HG03064 (cell line): ENCODE measurements around the gene CBLL1.

ENCODE experiments used
- ATAC-seq: cut with Tn5 transposase; IDR thresholded peaks from one replicate; pipeline ENCODE4 v1.9.1; 2021; ENCODE audit warnings: low read depth; ENCODE audit not compliant: unreplicated experiment

Gene CBLL1

GRCh38 chr7:107743567-107744344, at the start of gene CBLL1:
Gene CBLL1 (plus strand): TSS chr7:107744142. CDS start chr7:107744164, 22 bp downstream.
- ATAC-seq = peak; percentile 92

- ATAC-seq = no peak
These were observed 49.6 kb upstream of the CBLL1 start for GRCh38 chr7:107694386-107694785.

DNA sequence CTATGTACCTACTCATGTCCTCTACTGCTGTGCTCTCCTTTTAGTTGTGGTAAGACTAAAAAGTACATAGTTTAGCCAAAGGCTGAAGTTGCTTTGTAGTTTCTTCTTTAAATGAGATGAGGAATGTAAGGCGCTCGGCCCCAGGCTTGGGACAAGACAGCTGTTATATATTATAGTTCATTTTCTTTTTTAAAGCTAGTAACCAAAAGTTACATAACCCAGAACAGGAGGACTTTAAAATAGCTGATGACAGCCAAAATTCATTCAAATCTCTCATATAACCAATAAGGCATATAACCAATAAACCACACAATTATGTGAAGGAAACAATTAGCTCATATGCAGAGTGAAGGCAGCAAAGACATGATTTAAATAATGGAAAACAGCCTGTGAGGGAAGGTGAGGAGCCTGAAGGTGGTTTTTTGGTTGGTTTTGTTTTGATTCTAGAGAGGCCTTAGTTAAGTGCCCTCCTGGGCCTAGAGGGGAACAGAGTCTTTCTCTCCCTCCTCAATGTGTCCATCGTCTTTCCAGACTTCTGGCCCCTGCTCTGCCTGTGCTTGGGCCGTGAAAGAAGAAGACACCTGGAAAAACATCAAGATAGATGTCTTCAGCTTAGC, 47.5 kb upstream of the CBLL1 start:
- no peak for ATAC-seq

DNA sequence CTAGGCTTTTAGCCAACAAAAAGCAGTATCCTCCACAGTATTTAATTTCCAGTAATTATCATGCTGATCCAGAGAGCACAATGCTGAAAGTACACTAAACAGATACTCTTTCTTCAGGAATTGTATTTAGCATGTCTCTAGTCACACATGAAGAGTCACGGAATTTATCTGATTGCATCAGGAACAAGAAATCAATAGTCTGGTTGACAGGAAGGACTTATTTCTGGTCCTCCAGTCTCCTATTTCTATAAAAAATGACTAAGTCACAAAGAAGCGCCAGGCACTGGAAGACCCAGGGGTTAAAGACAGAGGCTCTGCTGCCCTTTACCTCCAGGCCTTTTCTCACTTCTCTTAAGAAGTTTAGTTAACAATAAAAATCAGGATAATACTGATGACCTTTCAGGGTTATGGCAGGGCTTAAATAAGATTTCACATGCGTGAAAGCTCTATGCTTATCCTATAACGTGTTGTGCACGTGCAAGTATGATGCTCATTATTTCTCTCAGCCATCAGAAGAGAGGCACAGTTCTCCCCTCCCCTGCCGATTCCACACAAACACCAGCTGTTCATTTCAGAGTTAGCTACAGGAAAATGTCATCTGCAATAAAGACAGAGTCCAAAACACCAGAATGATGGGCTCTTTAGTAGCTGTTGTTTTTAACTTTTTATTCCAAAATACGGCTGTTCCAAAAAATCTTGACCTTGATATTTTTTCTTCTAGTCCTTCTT, 46.5 kb upstream of the CBLL1 start:
- no peak for ATAC-seq

GRCh38 chr7:107700570-107700969, 43.4 kb upstream of the CBLL1 start:
- ATAC-seq = no peak

DNA sequence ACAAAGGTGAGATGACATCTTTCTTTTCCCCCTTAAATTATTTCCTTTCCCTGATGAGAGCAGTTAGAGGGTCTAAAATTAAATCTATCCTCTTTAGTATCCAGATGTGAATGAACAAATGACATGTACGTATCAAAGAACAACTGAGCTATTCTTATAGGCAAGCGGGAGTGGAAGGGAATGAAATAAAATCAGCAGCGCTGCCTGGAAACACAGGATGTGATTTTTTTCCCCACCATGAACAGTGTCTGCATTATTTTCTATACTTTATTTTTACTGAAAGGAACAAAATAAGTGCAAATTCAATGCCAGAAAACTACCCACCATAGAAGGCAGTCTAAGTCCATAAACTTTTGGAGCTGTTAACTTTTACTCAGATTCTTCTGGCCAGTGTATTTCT, 42.8 kb upstream of the CBLL1 start:
- ATAC-seq = no peak

DNA sequence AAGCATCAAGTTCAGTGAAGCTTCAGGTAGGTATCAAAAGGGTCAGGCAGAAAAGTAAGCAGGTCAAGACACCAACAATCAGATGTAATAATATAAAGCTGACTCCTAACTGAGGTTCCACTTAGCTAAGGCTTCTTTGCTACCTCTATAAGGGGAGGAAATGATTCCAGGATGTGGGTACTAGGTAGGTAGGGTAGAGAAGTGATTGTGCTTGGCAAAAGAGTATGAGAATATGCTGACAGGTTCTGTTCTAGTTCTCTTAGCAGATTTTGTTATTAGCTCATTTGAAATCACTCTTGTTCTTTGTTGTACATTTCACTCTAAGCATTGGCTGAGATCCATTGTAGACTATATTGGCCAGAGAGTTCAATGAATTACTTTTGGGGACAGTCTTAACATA, 40.7 kb upstream of the CBLL1 start:
- no peak for ATAC-seq

DNA sequence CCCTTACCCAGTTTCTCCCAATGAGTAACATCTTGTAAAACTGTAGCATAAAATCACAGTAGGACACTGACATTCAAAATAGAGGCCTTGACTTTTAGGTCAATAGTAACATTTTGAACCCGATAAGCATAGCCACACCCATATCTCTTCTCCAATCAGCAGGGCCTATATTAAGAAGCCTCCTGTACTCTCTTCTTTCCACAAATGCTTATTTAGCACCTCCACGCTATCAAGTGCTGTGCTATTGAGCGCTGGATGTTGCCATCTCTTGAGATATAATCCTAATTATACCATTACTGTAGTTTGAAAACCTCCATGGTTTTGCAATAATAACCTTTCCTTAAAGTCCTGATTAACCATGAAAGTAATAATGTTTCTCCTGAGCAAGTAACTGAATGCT, 40.1 kb upstream of the CBLL1 start:
- no peak for ATAC-seq

- no peak for ATAC-seq
These were observed 35.0 kb upstream of the CBLL1 start for GRCh38 chr7:107708956-107709355.

DNA sequence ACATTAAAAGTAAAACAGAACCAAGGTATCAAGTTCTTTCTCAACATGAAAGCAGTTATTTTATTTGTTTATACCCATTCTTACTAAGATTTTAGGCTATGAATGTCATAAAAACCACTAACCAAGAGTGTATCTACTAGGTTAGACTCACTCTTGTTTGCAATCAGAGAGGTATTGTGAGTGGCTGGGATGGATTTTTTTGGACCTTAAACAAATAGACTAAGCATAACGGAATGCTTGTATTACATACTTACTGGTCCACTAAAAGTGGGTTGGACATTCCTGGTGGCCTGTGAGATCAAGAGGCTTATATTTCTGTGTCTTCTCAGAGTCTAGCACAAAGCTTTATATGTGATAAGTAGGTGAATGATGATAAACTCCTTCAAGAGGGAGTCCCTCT, 32.6 kb upstream of the CBLL1 start:
- ATAC-seq = no peak

- ATAC-seq = no peak
These were observed 31.9 kb upstream of the CBLL1 start for GRCh38 chr7:107712025-107712424.

- no peak for ATAC-seq
These were observed 31.0 kb upstream of the CBLL1 start for GRCh38 chr7:107712896-107713295.

DNA sequence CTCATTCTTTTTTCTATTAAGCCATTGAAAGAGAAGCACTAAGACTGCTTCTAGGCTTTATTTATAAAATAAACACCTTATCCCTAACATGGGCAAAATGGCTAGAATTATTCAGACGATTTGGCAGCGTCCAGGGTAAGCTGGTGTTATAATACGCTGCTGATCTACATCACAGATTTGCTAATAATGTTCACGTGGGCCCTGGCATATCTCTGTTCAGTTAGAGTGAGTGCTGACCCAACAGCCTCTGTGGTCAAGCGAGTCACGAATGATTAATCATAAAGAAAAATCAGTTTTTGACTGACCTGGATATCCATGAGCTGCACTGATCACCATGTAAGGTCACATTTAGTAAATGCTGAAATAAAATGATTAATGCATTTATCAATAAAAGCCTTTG, 28.4 kb upstream of the CBLL1 start:
- no peak for ATAC-seq

DNA sequence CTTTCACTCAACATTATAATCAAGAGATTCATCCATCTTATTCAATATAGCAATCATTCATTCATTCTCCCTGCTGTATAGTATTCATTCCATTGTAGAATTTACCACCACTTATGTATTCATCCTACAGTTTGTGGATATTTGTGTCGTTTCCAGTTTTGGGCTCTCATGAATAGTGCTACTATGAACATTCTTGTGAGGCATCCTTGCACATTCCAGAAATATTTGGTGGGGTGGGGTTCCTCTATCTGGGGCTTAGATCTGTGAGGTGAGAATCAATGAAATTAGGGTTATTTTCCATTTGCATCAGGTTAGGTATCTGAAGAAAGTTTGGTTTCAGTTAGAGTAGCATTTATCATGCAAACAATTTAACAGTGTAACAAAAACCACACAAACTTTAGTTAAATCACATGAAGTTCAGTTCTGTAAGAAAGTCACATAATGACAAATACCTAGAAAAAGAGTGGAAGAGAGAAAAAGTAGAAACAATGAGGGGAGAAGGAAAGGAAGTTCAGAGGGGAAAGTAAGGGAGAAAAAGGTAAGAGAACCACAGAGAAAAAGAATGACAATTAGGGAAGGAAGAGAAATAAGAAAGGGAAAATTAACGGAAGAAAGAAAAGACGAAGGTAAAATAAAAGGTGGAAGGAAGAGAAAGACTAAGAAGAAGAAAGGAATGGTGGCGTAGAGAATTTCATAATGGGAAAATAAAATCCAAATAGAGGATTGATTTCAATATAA, 25.3 kb upstream of the CBLL1 start:
- no peak for ATAC-seq

GRCh38 chr7:107721286-107721685, 22.7 kb upstream of the CBLL1 start:
- ATAC-seq = no peak

GRCh38 chr7:107723255-107723654, 20.7 kb upstream of the CBLL1 start:
- no peak for ATAC-seq

- ATAC-seq = no peak
These were observed 18.7 kb upstream of the CBLL1 start for GRCh38 chr7:107725138-107725740.

DNA sequence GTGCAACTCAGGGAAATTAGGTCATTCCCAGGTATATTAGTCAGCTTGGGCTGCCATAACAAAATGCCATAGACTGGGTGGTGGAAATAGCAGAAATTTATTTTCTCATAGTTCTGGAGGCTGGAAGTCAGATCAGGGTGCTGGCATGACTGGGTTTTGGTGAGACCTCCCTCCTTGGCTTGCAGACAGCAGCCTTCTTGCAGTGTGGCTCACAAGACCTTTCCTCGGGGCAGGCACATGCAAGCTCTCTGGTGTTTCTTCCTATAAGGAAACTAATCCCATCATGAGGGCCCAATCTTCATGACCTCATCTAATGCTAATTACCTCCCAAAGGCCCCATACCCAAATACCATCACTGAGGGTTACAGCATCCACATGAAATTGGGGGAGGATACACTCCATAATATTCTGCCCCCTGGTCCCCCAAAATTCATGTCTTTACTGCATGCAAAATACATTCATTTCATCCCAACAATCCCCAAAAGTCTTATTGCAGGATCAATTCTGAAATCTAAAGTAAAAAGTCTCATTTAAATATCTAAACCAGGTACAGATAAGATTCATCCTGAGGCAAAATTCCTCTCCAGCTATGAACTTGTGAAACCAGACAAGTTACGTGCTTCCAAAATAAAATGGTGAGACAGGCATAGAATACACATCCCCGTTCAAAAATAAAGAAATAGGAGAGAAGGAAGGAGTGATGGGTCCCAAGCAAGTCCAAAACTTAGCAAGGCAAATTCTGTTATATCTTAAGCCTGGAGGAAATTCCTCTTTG, 17.4 kb upstream of the CBLL1 start:
- ATAC-seq = no peak

GRCh38 chr7:107728276-107728675, 15.7 kb upstream of the CBLL1 start:
- no peak for ATAC-seq
